ENCODE measurements around the gene TP53I11.

TP53I11 gene

GRCh38 chr11:44979543-44980399 lies 29.1 kb upstream of the TP53I11 start:
- no peak overlapping the region for H3K27ac ChIP-seq (ENCODE audit: insufficient read depth, low read length, poor library complexity, severe bottlenecking)
- no peak for DNase-seq
- H3K36me3 ChIP-seq (ENCODE audit: control insufficient read depth, insufficient read depth, low read length) = no peaks in the 10 kb centered on the region
- no peaks in the 10 kb centered on the region for H3K9me3 ChIP-seq (ENCODE audit: control insufficient read depth, low read length)
- peaks cover 36% of the 10 kb centered on the region for H3K4me1 ChIP-seq (ENCODE audit: control insufficient read depth, insufficient read depth, low read length, poor library complexity, severe bottlenecking)
- H3K4me3 ChIP-seq (ENCODE audit: insufficient read depth, low read depth, low read length, poor library complexity, severe bottlenecking) = no peak overlapping the region
- H3K27me3 ChIP-seq (replicated peaks; ENCODE audit: control insufficient read depth, insufficient read depth, low read length, poor library complexity, severe bottlenecking) = no peaks in the 10 kb centered on the region

- Histone ChIP-seq H3K36me3 (ENCODE audit: control insufficient read depth, insufficient read depth, low read length) (no peaks in the 10 kb centered on the region), H3K27ac (ENCODE audit: insufficient read depth, low read length, poor library complexity, severe bottlenecking) (no peak overlapping the region), H3K9me3 (ENCODE audit: control insufficient read depth, low read length) (no peaks in the 10 kb centered on the region), H3K27me3 (replicated peaks; ENCODE audit: control insufficient read depth, insufficient read depth, low read length, poor library complexity, severe bottlenecking) (no peaks in the 10 kb centered on the region), H3K4me1 (ENCODE audit: control insufficient read depth, insufficient read depth, low read length, poor library complexity, severe bottlenecking) (peaks cover 36% of the 10 kb centered on the region), H3K4me3 (ENCODE audit: insufficient read depth, low read depth, low read length, poor library complexity, severe bottlenecking) (no peak overlapping the region)
- no peak for DNase-seq
Observed at GRCh38 chr11:44978961-44979331, 28.3 kb upstream of the TP53I11 start.

- Histone ChIP-seq H3K27ac (ENCODE audit: insufficient read depth, low read length, poor library complexity, severe bottlenecking) (no peak overlapping the region), H3K4me3 (ENCODE audit: insufficient read depth, low read depth, low read length, poor library complexity, severe bottlenecking) (no peak overlapping the region), H3K4me1 (ENCODE audit: control insufficient read depth, insufficient read depth, low read length, poor library complexity, severe bottlenecking) (peaks cover 36% of the 10 kb centered on the region), H3K27me3 (replicated peaks; ENCODE audit: control insufficient read depth, insufficient read depth, low read length, poor library complexity, severe bottlenecking) (no peaks in the 10 kb centered on the region), H3K36me3 (ENCODE audit: control insufficient read depth, insufficient read depth, low read length) (no peaks in the 10 kb centered on the region), H3K9me3 (ENCODE audit: control insufficient read depth, low read length) (no peaks in the 10 kb centered on the region)
- DNase-seq = no peak
Observed at GRCh38 chr11:44978274-44978960, 27.7 kb upstream of the TP53I11 start.

GRCh38 chr11:44977493-44977984 lies 26.9 kb upstream of the TP53I11 start:
- no peaks in the 10 kb centered on the region for H3K9me3 ChIP-seq (ENCODE audit: control insufficient read depth, low read length)

GRCh38 chr11:44976576-44976975 lies 25.9 kb upstream of the TP53I11 start:
- H3K4me3 ChIP-seq (ENCODE audit: insufficient read depth, low read depth, low read length, poor library complexity, severe bottlenecking) = no peak overlapping the region
- H3K9me3 ChIP-seq (ENCODE audit: control insufficient read depth, low read length) = no peaks in the 10 kb centered on the region
- H3K4me1 ChIP-seq (ENCODE audit: control insufficient read depth, insufficient read depth, low read length, poor library complexity, severe bottlenecking) = peaks cover 36% of the 10 kb centered on the region
- H3K27ac ChIP-seq (ENCODE audit: insufficient read depth, low read length, poor library complexity, severe bottlenecking) = no peak overlapping the region
- H3K27me3 ChIP-seq (replicated peaks; ENCODE audit: control insufficient read depth, insufficient read depth, low read length, poor library complexity, severe bottlenecking) = no peaks in the 10 kb centered on the region
- DNase-seq = no peak
- no peaks in the 10 kb centered on the region for H3K36me3 ChIP-seq (ENCODE audit: control insufficient read depth, insufficient read depth, low read length)

More at GRCh38 chr11:44977493-44977984, 26.9 kb upstream of the TP53I11 start:
- no peak overlapping the region for H3K4me3 ChIP-seq (ENCODE audit: insufficient read depth, low read depth, low read length, poor library complexity, severe bottlenecking)
- H3K4me1 ChIP-seq (ENCODE audit: control insufficient read depth, insufficient read depth, low read length, poor library complexity, severe bottlenecking) = peaks cover 36% of the 10 kb centered on the region
- no peak for DNase-seq
- H3K27me3 ChIP-seq (replicated peaks; ENCODE audit: control insufficient read depth, insufficient read depth, low read length, poor library complexity, severe bottlenecking) = no peaks in the 10 kb centered on the region
- H3K27ac ChIP-seq (ENCODE audit: insufficient read depth, low read length, poor library complexity, severe bottlenecking) = no peak overlapping the region
- no peaks in the 10 kb centered on the region for H3K36me3 ChIP-seq (ENCODE audit: control insufficient read depth, insufficient read depth, low read length)

- Histone ChIP-seq H3K9me3 (ENCODE audit: control insufficient read depth, low read length) (no peaks in the 10 kb centered on the region), H3K27me3 (replicated peaks; ENCODE audit: control insufficient read depth, insufficient read depth, low read length, poor library complexity, severe bottlenecking) (no peaks in the 10 kb centered on the region), H3K4me1 (ENCODE audit: control insufficient read depth, insufficient read depth, low read length, poor library complexity, severe bottlenecking) (peaks cover 23% of the 10 kb centered on the region), H3K27ac (ENCODE audit: insufficient read depth, low read length, poor library complexity, severe bottlenecking) (no peak overlapping the region), H3K4me3 (ENCODE audit: insufficient read depth, low read depth, low read length, poor library complexity, severe bottlenecking) (no peak overlapping the region), H3K36me3 (ENCODE audit: control insufficient read depth, insufficient read depth, low read length) (no peaks in the 10 kb centered on the region)
- no peak for DNase-seq
Observed at GRCh38 chr11:44974402-44975000, 23.8 kb upstream of the TP53I11 start.

GRCh38 chr11:44973632-44974401 lies 23.1 kb upstream of the TP53I11 start:
- H3K9me3 ChIP-seq (ENCODE audit: control insufficient read depth, low read length) = no peaks in the 10 kb centered on the region
- peaks cover 17% of the 10 kb centered on the region for H3K4me1 ChIP-seq (ENCODE audit: control insufficient read depth, insufficient read depth, low read length, poor library complexity, severe bottlenecking)
- no peaks in the 10 kb centered on the region for H3K36me3 ChIP-seq (ENCODE audit: control insufficient read depth, insufficient read depth, low read length)
- DNase-seq = no peak
- no peak overlapping the region for H3K27ac ChIP-seq (ENCODE audit: insufficient read depth, low read length, poor library complexity, severe bottlenecking)
- H3K4me3 ChIP-seq (ENCODE audit: insufficient read depth, low read depth, low read length, poor library complexity, severe bottlenecking) = no peak overlapping the region
- no peaks in the 10 kb centered on the region for H3K27me3 ChIP-seq (replicated peaks; ENCODE audit: control insufficient read depth, insufficient read depth, low read length, poor library complexity, severe bottlenecking)

- H3K9me3 ChIP-seq (ENCODE audit: control insufficient read depth, low read length) = no peaks in the 10 kb centered on the region
- H3K4me3 ChIP-seq (ENCODE audit: insufficient read depth, low read depth, low read length, poor library complexity, severe bottlenecking) = no peak overlapping the region
- no peaks in the 10 kb centered on the region for H3K27me3 ChIP-seq (replicated peaks; ENCODE audit: control insufficient read depth, insufficient read depth, low read length, poor library complexity, severe bottlenecking)
- DNase-seq = no peak
- H3K27ac ChIP-seq (ENCODE audit: insufficient read depth, low read length, poor library complexity, severe bottlenecking) = no peak overlapping the region
- no peaks in the 10 kb centered on the region for H3K36me3 ChIP-seq (ENCODE audit: control insufficient read depth, insufficient read depth, low read length)
- H3K4me1 ChIP-seq (ENCODE audit: control insufficient read depth, insufficient read depth, low read length, poor library complexity, severe bottlenecking) = peaks cover 8% of the 10 kb centered on the region
Observed at GRCh38 chr11:44972746-44973435, 22.2 kb upstream of the TP53I11 start.

- Histone ChIP-seq H3K27me3 (replicated peaks; ENCODE audit: control insufficient read depth, insufficient read depth, low read length, poor library complexity, severe bottlenecking) (no peaks in the 10 kb centered on the region), H3K4me3 (ENCODE audit: insufficient read depth, low read depth, low read length, poor library complexity, severe bottlenecking) (no peak overlapping the region), H3K27ac (ENCODE audit: insufficient read depth, low read length, poor library complexity, severe bottlenecking) (no peak overlapping the region), H3K9me3 (ENCODE audit: control insufficient read depth, low read length) (no peaks in the 10 kb centered on the region), H3K36me3 (ENCODE audit: control insufficient read depth, insufficient read depth, low read length) (no peaks in the 10 kb centered on the region), H3K4me1 (ENCODE audit: control insufficient read depth, insufficient read depth, low read length, poor library complexity, severe bottlenecking) (no peaks in the 10 kb centered on the region)
- no peak for DNase-seq
Observed at GRCh38 chr11:44971185-44971584, 20.5 kb upstream of the TP53I11 start.
